Endothelial cell of umbilical vein (primary cell): ENCODE measurements around the gene SPDEF.

ENCODE experiments used
- CTCF ChIP-seq, 2 donors: IDR thresholded peaks; 1 replicate in 1 of 2; 2 replicates in 1 of 2; pipeline ENCODE4 v1.5.1; 2011; ENCODE audit warnings: low read length in 2 of 2, mild to moderate bottlenecking in 2 of 2, moderate library complexity in 2 of 2, control low read depth in 1 of 2, inconsistent platforms in 1 of 2, low read depth in 1 of 2; ENCODE audit not compliant: insufficient read depth in 1 of 2; ENCODE audit errors: extremely low read depth in 1 of 2
- EZH2 ChIP-seq: IDR thresholded peaks from 2 replicates; pipeline ENCODE4 v1.6.1; 2012; ENCODE audit warnings: borderline replicate concordance, low read depth, mild to moderate bottlenecking, moderate library complexity, low read length, inconsistent platforms; ENCODE audit not compliant: severe bottlenecking
- FOS ChIP-seq: IDR thresholded peaks from 2 replicates; pipeline ENCODE4 v1.6.1; 2011; ENCODE audit warnings: mild to moderate bottlenecking, low read length, moderate library complexity, borderline replicate concordance; ENCODE audit not compliant: insufficient read depth
- GATA2 ChIP-seq: IDR thresholded peaks from 2 replicates; pipeline ENCODE4 v1.7.0; 2011; ENCODE audit warnings: low read depth, mild to moderate bottlenecking, moderate library complexity, mixed read lengths, low read length; ENCODE audit not compliant: insufficient read length, insufficient read depth
- JUN ChIP-seq: IDR thresholded peaks from 2 replicates; pipeline ENCODE4 v1.6.1; 2011; ENCODE audit warnings: borderline replicate concordance, low read depth; ENCODE audit not compliant: insufficient read length, insufficient read depth
- MAX ChIP-seq: IDR thresholded peaks from 2 replicates; pipeline ENCODE4 v1.6.1; 2011; ENCODE audit not compliant: insufficient read depth, insufficient read length
- MYC ChIP-seq: IDR thresholded peaks from one replicate; pipeline ENCODE4 v1.6.1; 2011; ENCODE audit warnings: mild to moderate bottlenecking, low read depth, low read length
- POLR2A ChIP-seq: IDR thresholded peaks from 2 replicates; pipeline ENCODE4 v1.6.1; 2012; ENCODE audit warnings: low read depth, mild to moderate bottlenecking, control low read depth, low read length
- POLR2AphosphoS5 ChIP-seq: IDR thresholded peaks from 2 replicates; pipeline ENCODE4 v1.6.1; 2012; ENCODE audit warnings: low read depth, mild to moderate bottlenecking, control low read depth, low read length, moderate library complexity; ENCODE audit not compliant: insufficient read depth

DNA sequence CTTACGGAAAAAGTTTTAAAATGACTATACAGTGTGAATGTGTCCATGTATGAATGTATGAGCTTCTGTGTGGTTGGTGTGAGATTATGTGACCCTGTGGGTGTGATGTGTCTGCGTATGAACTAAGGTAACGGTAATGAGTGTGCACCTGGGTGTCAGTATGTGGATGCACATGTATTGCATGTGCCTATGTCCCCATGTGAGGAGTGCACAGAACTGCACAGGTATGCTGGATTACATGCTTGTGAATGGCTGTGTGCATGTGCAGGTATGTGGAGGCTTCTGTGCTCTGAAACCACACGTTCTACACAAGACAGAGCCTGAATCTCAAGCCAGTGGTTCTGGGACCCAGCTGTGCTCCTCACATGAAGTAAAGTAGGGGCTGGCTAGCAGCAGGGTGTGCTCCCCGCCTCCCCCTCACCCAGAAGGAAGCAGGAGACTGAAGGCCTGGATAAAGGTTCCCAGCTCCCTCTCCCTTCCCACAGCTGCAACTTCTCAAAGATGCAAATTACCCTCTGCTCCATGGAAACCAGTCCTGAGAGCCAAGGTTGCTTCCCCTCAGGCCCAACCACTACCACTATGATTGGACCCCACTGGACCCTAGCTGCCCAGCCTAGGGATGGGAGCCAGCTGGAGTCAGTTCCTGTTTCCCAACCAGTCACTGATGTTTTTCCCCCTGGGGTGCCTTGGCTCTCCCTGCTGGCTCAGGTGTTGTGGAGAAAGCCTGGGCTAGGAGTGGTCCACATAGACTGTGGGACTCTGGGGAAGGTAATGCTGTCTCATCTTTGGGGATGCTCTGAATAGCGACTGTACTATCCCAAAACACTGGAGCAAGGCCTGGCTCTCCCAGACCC is 24.8 kb upstream of the SPDEF start:
- TF ChIP-seq CTCF (IDR thresholded peaks at IDR 0.05; ENCODE audit: extremely low read depth in 1 of 2, insufficient read depth in 1 of 2, low read depth in 1 of 2, low read length in 2 of 2) (no peak), POLR2A (no peak), EZH2 (no peak), POLR2AphosphoS5 (no peak), MYC (no peak), MAX (no peak), JUN (no peak), GATA2 (no peak), FOS (no peak)
